Measurements from ENCODE around the gene COL11A2.

DNA sequence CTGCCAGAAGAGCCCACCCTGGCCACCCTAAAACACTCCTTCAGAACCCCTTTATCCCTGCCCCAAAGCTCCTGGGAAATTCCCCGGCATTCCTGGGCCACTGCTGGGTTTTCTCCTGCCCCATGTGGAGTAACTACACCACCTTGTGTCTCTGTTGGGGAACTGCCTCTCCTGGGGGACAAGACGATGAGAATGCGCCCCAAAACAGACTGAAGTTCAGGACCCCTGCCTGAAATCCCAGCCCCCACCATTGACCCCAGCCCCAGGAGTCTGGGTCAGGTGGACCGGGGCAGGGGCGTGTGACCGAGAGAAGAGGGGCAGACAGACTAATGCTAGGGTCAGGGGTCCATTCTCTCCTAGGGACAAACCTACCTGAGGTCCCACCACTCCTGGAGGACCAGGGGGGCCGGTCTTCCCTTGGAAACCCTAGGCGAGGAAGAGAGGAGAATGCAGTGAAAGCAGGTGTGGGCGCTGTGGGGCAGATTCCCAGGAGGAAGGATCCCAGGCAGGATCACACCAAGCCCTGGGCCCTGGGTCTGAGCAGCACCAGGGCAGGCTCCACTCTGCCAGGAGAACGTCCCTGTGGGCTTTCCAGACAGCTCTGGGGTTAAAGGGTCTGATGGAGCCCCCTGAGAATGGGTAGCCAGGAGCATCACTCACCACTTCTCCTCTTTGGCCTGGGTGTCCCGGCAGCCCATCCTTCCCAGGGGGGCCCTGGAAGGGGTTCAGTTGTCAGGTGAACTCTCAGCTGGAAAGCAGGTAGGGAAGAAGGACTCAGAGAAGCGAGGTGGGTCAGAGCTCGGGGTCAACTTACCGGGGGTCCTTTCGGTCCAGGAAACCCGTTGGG, 19.4 kb downstream of the COL11A2 start:
- TF ChIP-seq, protein P1, sequence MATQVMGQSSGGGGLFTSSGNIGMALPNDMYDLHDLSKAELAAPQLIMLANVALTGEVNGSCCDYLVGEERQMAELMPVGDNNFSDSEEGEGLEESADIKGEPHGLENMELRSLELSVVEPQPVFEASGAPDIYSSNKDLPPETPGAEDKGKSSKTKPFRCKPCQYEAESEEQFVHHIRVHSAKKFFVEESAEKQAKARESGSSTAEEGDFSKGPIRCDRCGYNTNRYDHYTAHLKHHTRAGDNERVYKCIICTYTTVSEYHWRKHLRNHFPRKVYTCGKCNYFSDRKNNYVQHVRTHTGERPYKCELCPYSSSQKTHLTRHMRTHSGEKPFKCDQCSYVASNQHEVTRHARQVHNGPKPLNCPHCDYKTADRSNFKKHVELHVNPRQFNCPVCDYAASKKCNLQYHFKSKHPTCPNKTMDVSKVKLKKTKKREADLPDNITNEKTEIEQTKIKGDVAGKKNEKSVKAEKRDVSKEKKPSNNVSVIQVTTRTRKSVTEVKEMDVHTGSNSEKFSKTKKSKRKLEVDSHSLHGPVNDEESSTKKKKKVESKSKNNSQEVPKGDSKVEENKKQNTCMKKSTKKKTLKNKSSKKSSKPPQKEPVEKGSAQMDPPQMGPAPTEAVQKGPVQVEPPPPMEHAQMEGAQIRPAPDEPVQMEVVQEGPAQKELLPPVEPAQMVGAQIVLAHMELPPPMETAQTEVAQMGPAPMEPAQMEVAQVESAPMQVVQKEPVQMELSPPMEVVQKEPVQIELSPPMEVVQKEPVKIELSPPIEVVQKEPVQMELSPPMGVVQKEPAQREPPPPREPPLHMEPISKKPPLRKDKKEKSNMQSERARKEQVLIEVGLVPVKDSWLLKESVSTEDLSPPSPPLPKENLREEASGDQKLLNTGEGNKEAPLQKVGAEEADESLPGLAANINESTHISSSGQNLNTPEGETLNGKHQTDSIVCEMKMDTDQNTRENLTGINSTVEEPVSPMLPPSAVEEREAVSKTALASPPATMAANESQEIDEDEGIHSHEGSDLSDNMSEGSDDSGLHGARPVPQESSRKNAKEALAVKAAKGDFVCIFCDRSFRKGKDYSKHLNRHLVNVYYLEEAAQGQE (IDR thresholded peaks at IDR 0.05; ENCODE audit: low read depth): no peak
- TF ChIP-seq, protein P2, sequence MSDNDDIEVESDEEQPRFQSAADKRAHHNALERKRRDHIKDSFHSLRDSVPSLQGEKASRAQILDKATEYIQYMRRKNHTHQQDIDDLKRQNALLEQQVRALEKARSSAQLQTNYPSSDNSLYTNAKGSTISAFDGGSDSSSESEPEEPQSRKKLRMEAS (IDR thresholded peaks at IDR 0.05): no peak
- no peak for TF ChIP-seq EP300 (IDR thresholded peaks at IDR 0.05; ENCODE audit: borderline replicate concordance)
- no peak for TF ChIP-seq TAF1 (IDR thresholded peaks at IDR 0.05; ENCODE audit: low read depth)
- no peak for TF ChIP-seq EGR1 (IDR thresholded peaks at IDR 0.05)
